Spleen (tissue), 11 donors: Measurements from ENCODE around the gene TADA2B. TPM values are rescaled to one million over a fixed set of nuclear protein-coding genes. Genes with fewer than 3 reads are reported as not detected.

Experiments
- DNase-seq: peaks from one replicate; pipeline ENCODE4 v3.0.0-alpha.2; 2020
- H3K27ac ChIP-seq, 8 donors: fragments of 200-600 bp; sonication (generic) in 7 of 8; 1 replicate in 4 of 8; 2 replicates in 4 of 8; pipeline versions ENCODE4 v1.5.0 to v1.8.0; 2016 to 2021; ENCODE audit warnings: inconsistent platforms in 4 of 8, mild to moderate bottlenecking in 4 of 8, moderate library complexity in 1 of 8
- H3K27me3 ChIP-seq, 7 donors: fragments of 200-600 bp; sonication (generic) in 6 of 7; replicated peaks in 1 of 7; 1 replicate in 4 of 7; 2 replicates in 3 of 7; pipeline versions ENCODE4 v1.5.0 to v1.8.0; 2016 to 2021; ENCODE audit warnings: inconsistent platforms in 3 of 7, mild to moderate bottlenecking in 1 of 7
- H3K36me3 ChIP-seq, 6 donors: fragments of 200-600 bp; sonication (generic) in 5 of 6; 1 replicate in 4 of 6; 2 replicates in 2 of 6; pipeline versions ENCODE4 v1.5.0 to v1.8.0; 2016 to 2021; ENCODE audit warnings: inconsistent platforms in 2 of 6
- H3K4me1 ChIP-seq, 6 donors: fragments of 200-600 bp; sonication (generic) in 5 of 6; 1 replicate in 3 of 6; 2 replicates in 3 of 6; pipeline versions ENCODE4 v1.5.0 to v1.8.0; 2016 to 2021; ENCODE audit warnings: inconsistent platforms in 3 of 6
- H3K4me3 ChIP-seq, 8 donors: fragments of 200-600 bp; sonication (generic) in 7 of 8; 1 replicate in 4 of 8; 2 replicates in 4 of 8; pipeline versions ENCODE4 v1.5.0 to v1.8.0; 2016 to 2021; ENCODE audit warnings: inconsistent platforms in 4 of 8, mild to moderate bottlenecking in 4 of 8, moderate library complexity in 2 of 8
- H3K9me3 ChIP-seq, 8 donors: fragments of 200-600 bp; sonication (generic) in 7 of 8; 1 replicate in 4 of 8; 2 replicates in 4 of 8; pipeline versions ENCODE4 v1.5.0 to v1.8.0; 2016 to 2021; ENCODE audit warnings: inconsistent platforms in 4 of 8
- CTCF ChIP-seq, 11 experiments: fragments of 200-600 bp in 7 of 11; fragments of 450-650 bp in 4 of 11; sonication (generic) in 4 of 11; IDR thresholded peaks in 8 of 11; conservative IDR thresholded peaks in 3 of 11; 1 replicate in 7 of 11; 2 replicates in 4 of 11; pipeline versions ENCODE4 v1.4.0 to v1.8.0; 2016 to 2021; ENCODE audit warnings: antibody characterized with exemption in 11 of 11, inconsistent platforms in 4 of 11, mild to moderate bottlenecking in 1 of 11
- POLR2A ChIP-seq, 3 donors: fragments of 450-650 bp; IDR thresholded peaks; one replicate each; pipeline ENCODE4 v1.5.1; 2017; ENCODE audit warnings: antibody characterized with exemption in 3 of 3, mild to moderate bottlenecking in 1 of 3
- POLR2AphosphoS5 ChIP-seq, 3 donors: sonication (generic); formaldehyde crosslinking; IDR thresholded peaks; one replicate each; pipeline ENCODE4 v1.5.1; 2017; ENCODE audit warnings: antibody characterized with exemption in 3 of 3
- WGBS, 5 donors: extraction: QIAGEN DNeasy Blood & Tissue Kit in 3 of 5; methylation state at CpG; one replicate each; pipeline versions ENCODE4 v1.1.5 to v1.1.7; 2013 to 2018; 5-methylcytosine and 5-hydroxymethylcytosine counted together
- intact Hi-C: fragments of 100-400 bp; cut with DNase I; formaldehyde crosslinking; loops from one replicate; pipeline ENCODE4 v1.15.0; 2023; ENCODE audit warnings: low total_unique reads
- polyA plus RNA-seq, 3 donors: library from polyadenylated mRNA; stranded (reverse); fragments of 200-250 nt; gene quantifications; one replicate each; pipeline ENCODE4 v1.2.1, GENCODE V29; 2013
- total RNA-seq, 7 donors: library from RNA; depleted of rRNA in 3 of 7; stranded (reverse); fragments of >200 nt in 3 of 7; fragmentation: NEBNext Ultra II Directional in 4 of 7; extraction: Animal tissue kit (Norgen Biotek cat#: 25700) in 4 of 7; gene quantifications; one replicate each; pipeline versions ENCODE4 v1.1.0 to v1.2.1, GENCODE V29; 2016 to 2021
- donor health status: healthy with polysubstance abuse.
- donor health status: DM: no; HTN: no; CAD: no; lungs with moderate emphysema.
- donor health status: DM: no; HTN: no; CAD: no.
- donor health status: Bipolar disorder and iron deficiency.
- donor health status: healthy.
- donor health status: DM: no; HTN: no; CAD: no.
- donor health status: DM: yes; HTN: yes; CAD: no.

TADA2B gene
- total and polyA plus RNA-seq, 10 donors, result 9.9 to 32.2 (median 25.8) TPM

- H3K4me1 ChIP-seq, result peaks cover 34 to 86% (median 61%) of the 10 kb centered on the region in 6 donors
Measured at GRCh38 chr4:7045961-7046921, 3.1 kb downstream of the TADA2B start.

GRCh38 chr4:7046971-7047370 is 3.8 kb downstream of the TADA2B start:
- Histone ChIP-seq H3K4me3 (no peak overlapping the region), H3K4me1 (peaks cover 28 to 85% (median 59%) of the 10 kb centered on the region in 6 donors), H3K27me3 (no peaks in the 10 kb centered on the region), H3K9me3 (no peaks in the 10 kb centered on the region), H3K27ac (no peak overlapping the region), H3K36me3 (peaks cover 0 to 62% (median 1%) of the 10 kb centered on the region in 6 donors)
- DNase-seq, result no peak
- intact Hi-C loops, result loop anchor here (10.0 kb wide), 1 partner anchor 72 kb away; no protein-coding TSS in a partner anchor
- TF ChIP-seq CTCF (IDR thresholded peaks at IDR 0.05 in 8 of 11, conservative IDR thresholded peaks at IDR 0.05 in 3 of 11) (no peak), POLR2A (IDR thresholded peaks at IDR 0.05) (no peak), POLR2AphosphoS5 (IDR thresholded peaks at IDR 0.05) (no peak)
- 82 to 93% (median 89%) methylated on average over 9 of the region's 9 CpGs for WGBS, 5 donors

More at GRCh38 chr4:7045961-7046921, 3.1 kb downstream of the TADA2B start:
- peak overlapping the region in 2 of 8 donors; percentile 14 to 93 for H3K4me3 ChIP-seq
- no peaks in the 10 kb centered on the region for H3K9me3 ChIP-seq
- H3K36me3 ChIP-seq, result peaks cover 0 to 55% (median 0%) of the 10 kb centered on the region in 6 donors
- intact Hi-C loops, result loop anchor here (10.0 kb wide), 1 partner anchor 71 kb away; no protein-coding TSS in a partner anchor
- peak in 2 of 3 donors; percentile 39 to 49 for TF ChIP-seq POLR2AphosphoS5 (IDR thresholded peaks at IDR 0.05)
- no peak for TF ChIP-seq CTCF (IDR thresholded peaks at IDR 0.05 in 8 of 11, conservative IDR thresholded peaks at IDR 0.05 in 3 of 11)
- TF ChIP-seq POLR2A (IDR thresholded peaks at IDR 0.05), result no peak
- no peaks in the 10 kb centered on the region for H3K27me3 ChIP-seq
- DNase-seq, result peak; percentile 80
- peak overlapping the region in 1 of 8 donors; percentile 1 for H3K27ac ChIP-seq
- 78 to 84% (median 80%) methylated on average over 23 of the region's 23 CpGs for WGBS, 5 donors

- peaks cover 34 to 96% (median 71%) of the 10 kb centered on the region in 6 donors for H3K4me1 ChIP-seq
- TF ChIP-seq POLR2AphosphoS5 (IDR thresholded peaks at IDR 0.05), result no peak
- no peak for TF ChIP-seq CTCF (IDR thresholded peaks at IDR 0.05 in 8 of 11, conservative IDR thresholded peaks at IDR 0.05 in 3 of 11)
- no peak for TF ChIP-seq POLR2A (IDR thresholded peaks at IDR 0.05)
- no peaks in the 10 kb centered on the region for H3K9me3 ChIP-seq
- H3K36me3 ChIP-seq, result peaks cover 0 to 76% (median 5%) of the 10 kb centered on the region in 6 donors
- no peak overlapping the region for H3K4me3 ChIP-seq
- H3K27me3 ChIP-seq, result no peaks in the 10 kb centered on the region
- no peak overlapping the region for H3K27ac ChIP-seq
- 93 to 96% (median 94%) methylated on average over 12 of the region's 12 CpGs for WGBS, 5 donors
- no peak for DNase-seq
- intact Hi-C loops, result loop anchor here (10.0 kb wide), 1 partner anchor 74 kb away; no protein-coding TSS in a partner anchor
Measured at GRCh38 chr4:7048642-7049041, 5.5 kb downstream of the TADA2B start.

GRCh38 chr4:7049295-7049694 is 6.1 kb downstream of the TADA2B start:
- 82 to 98% (median 93%) methylated on average over 3 to 4 of the region's 4 CpGs for WGBS, 5 donors
- TF ChIP-seq POLR2A (IDR thresholded peaks at IDR 0.05), result no peak
- TF ChIP-seq POLR2AphosphoS5 (IDR thresholded peaks at IDR 0.05), result no peak
- no peak for TF ChIP-seq CTCF (IDR thresholded peaks at IDR 0.05 in 8 of 11, conservative IDR thresholded peaks at IDR 0.05 in 3 of 11)
- Histone ChIP-seq H3K27ac (no peak overlapping the region), H3K4me3 (no peak overlapping the region), H3K9me3 (no peaks in the 10 kb centered on the region), H3K36me3 (peaks cover 0 to 83% (median 11%) of the 10 kb centered on the region in 6 donors), H3K4me1 (peaks cover 31 to 97% (median 70%) of the 10 kb centered on the region in 6 donors), H3K27me3 (no peaks in the 10 kb centered on the region)
- no peak for DNase-seq
- intact Hi-C loops, result loop anchor here (10.0 kb wide), 1 partner anchor 74 kb away; no protein-coding TSS in a partner anchor
